Left lung (tissue), 10 donors: ENCODE data around the gene TMCC3. TPM values are rescaled to one million over a fixed set of nuclear protein-coding genes. Genes with fewer than 3 reads are reported as not detected.

Experiments used
- ATAC-seq: fragments of 200-7000 bp; cut with Tn5 transposase; one replicate; pipeline ENCODE4 v1.9.1; 2020; ENCODE audit warnings: moderate library complexity
- DNase-seq, 4 donors: peaks; one replicate each; pipeline ENCODE4 v3.0.0-alpha.2; 2013 to 2020
- H3K27ac ChIP-seq, 2 donors: fragments of 200-600 bp; sonication (generic) in 1 of 2; one replicate each; pipeline versions ENCODE4 v1.5.0 to v1.8.0; 2020 to 2021
- H3K27me3 ChIP-seq, 2 donors: fragments of 200-600 bp; sonication (generic) in 1 of 2; one replicate each; pipeline versions ENCODE4 v1.5.0 to v1.8.0; 2020 to 2021
- H3K36me3 ChIP-seq, 2 donors: fragments of 200-600 bp; sonication (generic) in 1 of 2; one replicate each; pipeline versions ENCODE4 v1.5.0 to v1.8.0; 2020 to 2021
- H3K4me1 ChIP-seq, 2 donors: fragments of 200-600 bp; one replicate each; pipeline ENCODE4 v1.8.0; 2021
- H3K4me3 ChIP-seq, 2 donors: fragments of 200-600 bp; sonication (generic) in 1 of 2; one replicate each; pipeline versions ENCODE4 v1.5.0 to v1.8.0; 2020 to 2021; ENCODE audit warnings: mild to moderate bottlenecking in 1 of 2
- H3K9me3 ChIP-seq, 2 donors: fragments of 200-600 bp; sonication (generic) in 1 of 2; one replicate each; pipeline versions ENCODE4 v1.5.0 to v1.8.0; 2020 to 2021
- CTCF ChIP-seq, 2 donors: fragments of 200-600 bp; sonication (generic) in 1 of 2; IDR thresholded peaks; one replicate each; pipeline versions ENCODE4 v1.5.0 to v1.8.0; 2021; ENCODE audit warnings: antibody characterized with exemption in 2 of 2
- intact Hi-C, 2 donors: fragments of 100-400 bp; cut with DNase I; formaldehyde crosslinking; loops; one replicate each; pipeline versions ENCODE4 v1.11.2 to v1.14.2; 2022
- polyA plus RNA-seq, 6 donors: library from polyadenylated mRNA; unstranded; fragments of 120-200 nt; gene quantifications; one replicate each; pipeline ENCODE4 v1.2.1, GENCODE V29; 2013; ENCODE audit not compliant: insufficient read length in 6 of 6
- total RNA-seq, 2 donors: library from RNA; stranded (reverse); fragmentation: NEBNext Ultra II Directional; extraction: Animal tissue kit (Norgen Biotek cat#: 25700); gene quantifications; one replicate each; pipeline ENCODE4 v1.2.1, GENCODE V29; 2021
- donor health status: DM: no; HTN: yes; CAD: no.
- donor health status: DM: no; HTN: no; CAD: no.

TMCC3 gene
- total and polyA plus RNA-seq, 8 donors = 3.7 to 11.4 (median 6.8) TPM

GRCh38 chr12:94585626-94586025, 64.7 kb downstream of the TMCC3 start:
- Histone ChIP-seq H3K4me3 (no peak overlapping the region), H3K27ac (no peak overlapping the region), H3K27me3 (no peaks in the 10 kb centered on the region), H3K9me3 (no peaks in the 10 kb centered on the region), H3K36me3 (peaks cover 0 to 7% of the 10 kb centered on the region in 2 donors), H3K4me1 (peaks cover 0 to 3% of the 10 kb centered on the region in 2 donors)
- TF ChIP-seq CTCF (IDR thresholded peaks at IDR 0.05) = no peak
- intact Hi-C loops = no loop called here
- DNase-seq = no peak
- no peak for ATAC-seq

- H3K27ac ChIP-seq = no peak overlapping the region
- ATAC-seq = no peak
- TF ChIP-seq CTCF (IDR thresholded peaks at IDR 0.05) = no peak
These were observed 66.0 kb downstream of the TMCC3 start for GRCh38 chr12:94584377-94584776.

DNA sequence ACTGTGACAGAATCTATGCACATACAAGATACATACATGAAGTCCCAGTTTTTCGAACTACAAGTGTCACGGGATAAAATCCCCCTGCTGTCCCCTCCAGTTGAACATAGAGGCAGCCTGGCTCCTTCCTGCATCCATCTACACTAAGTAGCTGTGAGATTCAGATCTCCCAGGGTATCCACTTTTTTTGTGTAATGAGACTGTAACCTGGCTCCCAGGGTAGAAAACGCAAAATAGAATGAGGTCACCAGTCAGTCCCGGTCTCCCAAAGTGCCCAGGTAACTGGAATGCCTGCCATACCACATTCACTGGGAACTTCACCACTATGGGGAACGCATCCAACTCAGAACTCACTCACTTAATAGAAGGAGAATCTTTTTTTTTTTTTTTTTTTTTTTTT, 67.8 kb downstream of the TMCC3 start:
- H3K27ac ChIP-seq = no peak overlapping the region
- peaks cover 0 to 8% of the 10 kb centered on the region in 2 donors for H3K36me3 ChIP-seq
- peaks cover 0 to 3% of the 10 kb centered on the region in 2 donors for H3K4me1 ChIP-seq
- no peaks in the 10 kb centered on the region for H3K9me3 ChIP-seq
- no peaks in the 10 kb centered on the region for H3K27me3 ChIP-seq
- ATAC-seq (no peak), DNase-seq (no peak)
- intact Hi-C loops = no loop called here
- TF ChIP-seq CTCF (IDR thresholded peaks at IDR 0.05) = no peak
- H3K4me3 ChIP-seq = no peak overlapping the region

More at GRCh38 chr12:94584377-94584776, 66.0 kb downstream of the TMCC3 start:
- Histone ChIP-seq H3K4me1 (peaks cover 0 to 3% of the 10 kb centered on the region in 2 donors), H3K9me3 (no peaks in the 10 kb centered on the region), H3K36me3 (peaks cover 0 to 7% of the 10 kb centered on the region in 2 donors), H3K27me3 (no peaks in the 10 kb centered on the region), H3K4me3 (no peak overlapping the region)
- no peak for DNase-seq
- intact Hi-C loops = no loop called here

GRCh38 chr12:94575645-94576403, 74.5 kb downstream of the TMCC3 start:
- intact Hi-C loops = no loop called here
- Histone ChIP-seq H3K27ac (no peak overlapping the region), H3K4me1 (no peaks in the 10 kb centered on the region), H3K27me3 (no peaks in the 10 kb centered on the region), H3K36me3 (peaks cover 0 to 15% of the 10 kb centered on the region in 2 donors), H3K9me3 (no peaks in the 10 kb centered on the region), H3K4me3 (no peak overlapping the region)
- no peak for ATAC-seq
- DNase-seq = no peak
- no peak for TF ChIP-seq CTCF (IDR thresholded peaks at IDR 0.05)

DNA sequence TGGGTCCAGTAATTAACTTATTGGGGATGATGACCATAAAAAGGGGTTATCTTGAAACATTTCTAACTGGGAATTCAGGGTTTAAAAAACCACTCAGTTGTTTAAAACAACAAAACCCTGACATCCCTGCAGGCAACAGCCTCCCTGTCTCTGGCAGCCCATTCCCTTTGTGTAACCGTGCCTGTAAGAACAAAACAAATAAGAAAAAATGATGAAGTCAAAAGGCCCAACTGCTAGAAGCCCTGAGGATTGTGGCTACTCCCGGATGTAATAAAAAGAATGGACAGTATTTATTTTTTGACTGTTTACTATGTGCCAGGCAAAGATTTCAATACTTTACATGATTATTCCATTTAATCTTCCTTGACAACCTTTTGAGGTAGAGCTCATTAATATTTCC, 75.3 kb downstream of the TMCC3 start:
- peaks cover 0 to 19% of the 10 kb centered on the region in 2 donors for H3K36me3 ChIP-seq
- no peak for TF ChIP-seq CTCF (IDR thresholded peaks at IDR 0.05)
- no peaks in the 10 kb centered on the region for H3K27me3 ChIP-seq
- intact Hi-C loops = no loop called here
- no peak for ATAC-seq
- H3K4me1 ChIP-seq = no peaks in the 10 kb centered on the region
- no peak overlapping the region for H3K27ac ChIP-seq
- H3K4me3 ChIP-seq = no peak overlapping the region
- no peak for DNase-seq
- no peaks in the 10 kb centered on the region for H3K9me3 ChIP-seq
